ENCODE data around the gene GREB1. TPM values are rescaled to one million over a fixed set of nuclear protein-coding genes. Genes with fewer than 3 reads are reported as not detected.

Gene GREB1
- total and polyA plus RNA-seq, 2 of the 13 experiments (the other 11 are each of a cell fraction or from before 2014, with no cell fraction given) = 31.3 to 61.2 TPM

DNA sequence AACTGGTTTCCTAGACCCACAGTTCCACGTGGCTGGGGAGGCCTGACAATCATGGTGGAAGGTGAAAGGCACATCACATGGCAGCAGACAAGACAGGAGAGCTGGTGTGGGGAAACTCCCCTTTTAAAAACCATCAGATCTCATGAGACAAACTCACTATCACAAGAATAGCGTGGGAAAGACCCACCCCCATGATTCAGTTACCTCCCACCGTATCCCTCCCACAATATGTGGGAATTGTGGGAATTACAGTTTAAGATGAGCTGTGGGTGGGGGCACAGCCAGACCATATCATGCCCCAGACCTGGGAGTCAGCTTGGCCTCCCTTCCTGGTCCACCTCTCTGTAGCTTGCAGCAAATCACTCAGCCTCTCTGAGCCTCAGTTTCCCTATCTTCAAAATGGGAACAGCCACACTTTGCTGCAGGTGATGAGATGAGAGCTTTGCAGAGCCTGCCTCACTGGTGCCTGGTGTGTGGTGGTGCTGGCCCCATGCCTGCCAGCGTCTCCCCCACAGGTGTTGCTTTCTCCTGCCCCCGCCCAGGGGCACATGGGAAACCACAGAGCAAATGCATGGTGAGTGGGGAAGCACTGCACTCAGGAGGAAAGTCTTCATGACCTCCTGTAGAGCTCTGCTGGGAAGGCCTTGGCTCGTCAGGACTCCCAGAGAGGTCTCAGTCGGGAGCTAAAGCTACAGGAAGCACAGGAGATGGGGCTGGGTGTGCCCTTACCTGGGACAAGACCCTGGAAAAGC lies 31.1 kb downstream of the GREB1 start (continued):
- TF ChIP-seq SOX6 (IDR thresholded peaks at IDR 0.05) = no peak
- no peak for TF ChIP-seq SOX6 (CRISPR knock-in tag; IDR thresholded peaks at IDR 0.05)
- peak; percentile 41 for TF ChIP-seq AGO2 (optimal IDR thresholded peaks at IDR 0.05; ENCODE audit: low read depth, low read length)
- TF ChIP-seq RBM22 (optimal IDR thresholded peaks at IDR 0.05; ENCODE audit: low read length) = peak; percentile 59
- no peak for TF ChIP-seq POLR2G (IDR thresholded peaks at IDR 0.05; ENCODE audit: low read depth, low read length)
- no peak for TF ChIP-seq FOXK1 (CRISPR knock-in tag; IDR thresholded peaks at IDR 0.05; ENCODE audit: borderline replicate concordance, low read depth)
- TF ChIP-seq CBX2 (IDR thresholded peaks at IDR 0.05; ENCODE audit: low read depth, low read length) = no peak
- TF ChIP-seq CBX2 (CRISPR knock-in tag; IDR thresholded peaks at IDR 0.05; ENCODE audit: low read depth) = no peak
- no peak for TF ChIP-seq LCORL (IDR thresholded peaks at IDR 0.05)
- no peak for TF ChIP-seq LCORL (CRISPR knock-in tag; IDR thresholded peaks at IDR 0.05)
- no peak for TF ChIP-seq ZNF737 (CRISPR knock-in tag; IDR thresholded peaks at IDR 0.05; ENCODE audit: borderline replicate concordance)
- TF ChIP-seq SP4 (CRISPR knock-in tag; IDR thresholded peaks at IDR 0.05) = 0 out of 2 replicates have a peak, but pooled peaks have one; percentile 34
- no peak for TF ChIP-seq ATAD3A (CRISPR knock-in tag; IDR thresholded peaks at IDR 0.05)

DNA sequence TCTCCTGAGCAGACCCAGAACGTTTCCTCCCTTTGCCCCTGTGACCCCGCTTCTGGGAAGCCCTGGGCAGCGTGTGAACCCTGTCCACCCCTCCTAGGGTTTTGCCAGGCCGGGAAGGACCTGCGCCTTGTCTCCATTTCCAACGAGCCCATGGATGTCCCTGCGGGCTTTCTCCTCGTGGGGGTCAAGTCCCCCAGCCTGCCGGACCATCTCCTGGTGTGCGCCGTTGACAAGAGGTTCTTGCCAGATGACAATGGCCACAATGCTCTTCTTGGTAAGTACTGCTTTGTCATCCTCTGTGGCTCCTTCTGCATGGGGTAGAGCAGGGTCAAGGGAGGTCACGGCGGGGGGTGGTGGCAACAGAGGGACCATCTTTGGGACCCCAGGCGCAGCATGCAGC lies 32.5 kb downstream of the GREB1 start:
- H3K79me2 ChIP-seq (ENCODE audit: insufficient read depth, low read length) = peaks cover 33% of the 10 kb centered on the region
- DNase-seq (ENCODE audit: low spot score) (no peak), FAIRE-seq (no peak), ATAC-seq (no peak)
- WGBS (ENCODE audit: low lambda C conversion rate) = 96% methylated on average over 14 of the region's 14 CpGs
- no peaks in the 10 kb centered on the region for H3K9me3 ChIP-seq (ENCODE audit: low read length)
- H3K4me1 ChIP-seq (ENCODE audit: insufficient read depth, low read length) = peaks cover 11% of the 10 kb centered on the region; the same call in 1 of the 2 replicates
- in situ Hi-C loops (cut with HindIII; ENCODE audit: extremely low pct_ligation_motif_present, low pct_unique_long_range_greater_than_20kb) = no loop called here
- intact Hi-C loops (cut with micrococcal nuclease; ENCODE audit: unreplicated experiment) = no loop called here
- ChIA-PET POLR2A (no interaction called here), CTCF (ENCODE audit: low intra/inter-chr PET ratio, low total read pairs) (no interaction called here)
- H3K4me3 ChIP-seq (replicated peaks in 1 of 3; ENCODE audit: insufficient read depth in 1 of 3, low read depth in 2 of 3, low read length in 3 of 3) = no peak overlapping the region
- no peak overlapping the region for H3K4me2 ChIP-seq (ENCODE audit: low read depth, low read length)
- H4K20me1 ChIP-seq (ENCODE audit: insufficient read depth, low read length) = peaks cover 21% of the 10 kb centered on the region; the same call in 1 of the 2 replicates
- H3K9ac ChIP-seq (ENCODE audit: insufficient read depth, low read depth, low read length) = no peak overlapping the region
- H3K36me3 ChIP-seq (replicated peaks in 1 of 2; ENCODE audit: control insufficient read depth in 1 of 2, insufficient read depth in 2 of 2, low read length in 2 of 2) = peaks cover 68 to 91% of the 10 kb centered on the region in 2 experiments
- no TSS peak for BruUV-seq (replicated peaks)
- H3K27me3 ChIP-seq (ENCODE audit: control insufficient read depth in 1 of 2, insufficient read depth in 2 of 2, low read length in 2 of 2) = no peaks in the 10 kb centered on the region
- no peak overlapping the region for H3K27ac ChIP-seq (ENCODE audit: extremely low read length, insufficient read depth, low read length)
- H2AFZ ChIP-seq (ENCODE audit: low read length) = no peak overlapping the region
- TF ChIP-seq, protein P1, sequence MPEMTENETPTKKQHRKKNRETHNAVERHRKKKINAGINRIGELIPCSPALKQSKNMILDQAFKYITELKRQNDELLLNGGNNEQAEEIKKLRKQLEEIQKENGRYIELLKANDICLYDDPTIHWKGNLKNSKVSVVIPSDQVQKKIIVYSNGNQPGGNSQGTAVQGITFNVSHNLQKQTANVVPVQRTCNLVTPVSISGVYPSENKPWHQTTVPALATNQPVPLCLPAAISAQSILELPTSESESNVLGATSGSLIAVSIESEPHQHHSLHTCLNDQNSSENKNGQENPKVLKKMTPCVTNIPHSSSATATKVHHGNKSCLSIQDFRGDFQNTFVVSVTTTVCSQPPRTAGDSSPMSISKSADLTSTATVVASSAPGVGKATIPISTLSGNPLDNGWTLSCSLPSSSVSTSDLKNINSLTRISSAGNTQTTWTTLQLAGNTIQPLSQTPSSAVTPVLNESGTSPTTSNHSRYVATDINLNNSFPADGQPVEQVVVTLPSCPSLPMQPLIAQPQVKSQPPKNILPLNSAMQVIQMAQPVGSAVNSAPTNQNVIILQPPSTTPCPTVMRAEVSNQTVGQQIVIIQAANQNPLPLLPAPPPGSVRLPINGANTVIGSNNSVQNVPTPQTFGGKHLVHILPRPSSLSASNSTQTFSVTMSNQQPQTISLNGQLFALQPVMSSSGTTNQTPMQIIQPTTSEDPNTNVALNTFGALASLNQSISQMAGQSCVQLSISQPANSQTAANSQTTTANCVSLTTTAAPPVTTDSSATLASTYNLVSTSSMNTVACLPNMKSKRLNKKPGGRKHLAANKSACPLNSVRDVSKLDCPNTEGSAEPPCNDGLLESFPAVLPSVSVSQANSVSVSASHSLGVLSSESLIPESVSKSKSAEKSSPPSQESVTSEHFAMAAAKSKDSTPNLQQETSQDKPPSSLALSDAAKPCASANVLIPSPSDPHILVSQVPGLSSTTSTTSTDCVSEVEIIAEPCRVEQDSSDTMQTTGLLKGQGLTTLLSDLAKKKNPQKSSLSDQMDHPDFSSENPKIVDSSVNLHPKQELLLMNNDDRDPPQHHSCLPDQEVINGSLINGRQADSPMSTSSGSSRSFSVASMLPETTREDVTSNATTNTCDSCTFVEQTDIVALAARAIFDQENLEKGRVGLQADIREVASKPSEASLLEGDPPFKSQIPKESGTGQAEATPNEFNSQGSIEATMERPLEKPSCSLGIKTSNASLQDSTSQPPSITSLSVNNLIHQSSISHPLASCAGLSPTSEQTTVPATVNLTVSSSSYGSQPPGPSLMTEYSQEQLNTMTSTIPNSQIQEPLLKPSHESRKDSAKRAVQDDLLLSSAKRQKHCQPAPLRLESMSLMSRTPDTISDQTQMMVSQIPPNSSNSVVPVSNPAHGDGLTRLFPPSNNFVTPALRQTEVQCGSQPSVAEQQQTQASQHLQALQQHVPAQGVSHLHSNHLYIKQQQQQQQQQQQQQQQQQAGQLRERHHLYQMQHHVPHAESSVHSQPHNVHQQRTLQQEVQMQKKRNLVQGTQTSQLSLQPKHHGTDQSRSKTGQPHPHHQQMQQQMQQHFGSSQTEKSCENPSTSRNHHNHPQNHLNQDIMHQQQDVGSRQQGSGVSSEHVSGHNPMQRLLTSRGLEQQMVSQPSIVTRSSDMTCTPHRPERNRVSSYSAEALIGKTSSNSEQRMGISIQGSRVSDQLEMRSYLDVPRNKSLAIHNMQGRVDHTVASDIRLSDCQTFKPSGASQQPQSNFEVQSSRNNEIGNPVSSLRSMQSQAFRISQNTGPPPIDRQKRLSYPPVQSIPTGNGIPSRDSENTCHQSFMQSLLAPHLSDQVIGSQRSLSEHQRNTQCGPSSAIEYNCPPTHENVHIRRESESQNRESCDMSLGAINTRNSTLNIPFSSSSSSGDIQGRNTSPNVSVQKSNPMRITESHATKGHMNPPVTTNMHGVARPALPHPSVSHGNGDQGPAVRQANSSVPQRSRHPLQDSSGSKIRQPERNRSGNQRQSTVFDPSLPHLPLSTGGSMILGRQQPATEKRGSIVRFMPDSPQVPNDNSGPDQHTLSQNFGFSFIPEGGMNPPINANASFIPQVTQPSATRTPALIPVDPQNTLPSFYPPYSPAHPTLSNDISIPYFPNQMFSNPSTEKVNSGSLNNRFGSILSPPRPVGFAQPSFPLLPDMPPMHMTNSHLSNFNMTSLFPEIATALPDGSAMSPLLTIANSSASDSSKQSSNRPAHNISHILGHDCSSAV (CRISPR knock-in tag; IDR thresholded peaks at IDR 0.05; ENCODE audit: borderline replicate concordance) = no peak
- no peak for TF ChIP-seq NCOA5 (CRISPR knock-in tag; IDR thresholded peaks at IDR 0.05)
- TF ChIP-seq RBM22 (optimal IDR thresholded peaks at IDR 0.05; ENCODE audit: low read length) = peak; percentile 76
- TF ChIP-seq POLR2A (IDR thresholded peaks at IDR 0.05; ENCODE audit: insufficient read depth in 1 of 2, low read depth in 2 of 2, low read length in 2 of 2) = 0 out of 4 replicates have a peak, but pooled peaks of 1 of the 2 experiments have one; percentile 23
- no peak for TF ChIP-seq ZEB1 (IDR thresholded peaks at IDR 0.05; ENCODE audit: insufficient replicate concordance, low read depth)
- TF ChIP-seq AGO2 (optimal IDR thresholded peaks at IDR 0.05; ENCODE audit: low read depth, low read length) = peak; percentile 80

Measured in HepG2 (cell line).